ENCODE data around the gene REXO1. TPM values are rescaled to one million over a fixed set of nuclear protein-coding genes. Genes with fewer than 3 reads are reported as not detected.

The REXO1 gene
- total and polyA plus RNA-seq, 9 donors: 4.8 to 46.7 (median 25.8) TPM

- intact Hi-C loops (cut with DNase I): no loop called here
- H3K4me3 ChIP-seq: no peak overlapping the region
- H3K36me3 ChIP-seq: no peaks in the 10 kb centered on the region
- DNase-seq: peak in 4 of 5 donors; percentile 66 to 84 (median 71)
- H3K27ac ChIP-seq: peak overlapping the region in 1 of 2 donors; percentile 75
- WGBS, 3 donors: 1 to 23% (median 3%) methylated on average over 10 to 15 of the region's 15 CpGs
- no peaks in the 10 kb centered on the region for H3K27me3 ChIP-seq
- peaks cover 24% of the 10 kb centered on the region for H3K4me1 ChIP-seq (ENCODE audit: insufficient read depth)
- H3K9me3 ChIP-seq: no peaks in the 10 kb centered on the region
- TF ChIP-seq POLR2A (IDR thresholded peaks at IDR 0.05): no peak
- TF ChIP-seq CTCF (IDR thresholded peaks at IDR 0.05): no peak
- no peak for TF ChIP-seq EP300 (IDR thresholded peaks at IDR 0.05)
These were observed 14.7 kb downstream of the REXO1 start for GRCh38 chr19:1833540-1833939.

- no peak for TF ChIP-seq CTCF (IDR thresholded peaks at IDR 0.05)
- TF ChIP-seq EP300 (IDR thresholded peaks at IDR 0.05): no peak
- TF ChIP-seq POLR2A (IDR thresholded peaks at IDR 0.05): no peak
- H3K9me3 ChIP-seq: no peaks in the 10 kb centered on the region
- H3K36me3 ChIP-seq: no peaks in the 10 kb centered on the region
- no peak overlapping the region for H3K4me3 ChIP-seq
- H3K27ac ChIP-seq: no peak overlapping the region
- peaks cover 20% of the 10 kb centered on the region for H3K4me1 ChIP-seq (ENCODE audit: insufficient read depth)
- intact Hi-C loops (cut with DNase I): no loop called here
- no peak for DNase-seq
- H3K27me3 ChIP-seq: no peaks in the 10 kb centered on the region
- WGBS, 3 donors: 91 to 94% (median 91%) methylated on average over 26 of the region's 26 CpGs
These were observed 16.1 kb downstream of the REXO1 start for GRCh38 chr19:1832046-1832663.

GRCh38 chr19:1830978-1831377, 17.3 kb downstream of the REXO1 start:
- Histone ChIP-seq H3K4me3 (no peak overlapping the region), H3K9me3 (no peaks in the 10 kb centered on the region), H3K36me3 (no peaks in the 10 kb centered on the region), H3K27ac (no peak overlapping the region), H3K27me3 (no peaks in the 10 kb centered on the region), H3K4me1 (ENCODE audit: insufficient read depth) (peaks cover 23% of the 10 kb centered on the region)
- 87 to 92% (median 90%) methylated on average over 11 of the region's 11 CpGs for WGBS, 3 donors
- intact Hi-C loops (cut with DNase I): no loop called here
- no peak for TF ChIP-seq EP300 (IDR thresholded peaks at IDR 0.05)
- no peak for DNase-seq

- TF ChIP-seq POLR2A (IDR thresholded peaks at IDR 0.05) (no peak), CTCF (IDR thresholded peaks at IDR 0.05) (no peak), EP300 (IDR thresholded peaks at IDR 0.05) (no peak)
- no peak for DNase-seq
- intact Hi-C loops (cut with DNase I): no loop called here
- Histone ChIP-seq H3K4me3 (no peak overlapping the region), H3K36me3 (no peaks in the 10 kb centered on the region), H3K27me3 (no peaks in the 10 kb centered on the region), H3K27ac (no peak overlapping the region), H3K4me1 (ENCODE audit: insufficient read depth) (peaks cover 26% of the 10 kb centered on the region), H3K9me3 (no peaks in the 10 kb centered on the region)
- WGBS, 3 donors: 89 to 93% (median 92%) methylated on average over 15 of the region's 15 CpGs
These were observed 17.7 kb downstream of the REXO1 start for GRCh38 chr19:1830568-1830967.

- H3K27ac ChIP-seq: no peak overlapping the region
- no peaks in the 10 kb centered on the region for H3K9me3 ChIP-seq
- H3K27me3 ChIP-seq: no peaks in the 10 kb centered on the region
- no peak for DNase-seq
- intact Hi-C loops (cut with DNase I): loop anchor here in 2 of 4 donors (10.0 kb wide), 2 partner anchors 155 to 285 kb away; no protein-coding TSS in a partner anchor
- no peak overlapping the region for H3K4me3 ChIP-seq
- H3K4me1 ChIP-seq (ENCODE audit: insufficient read depth): peaks cover 26% of the 10 kb centered on the region
- TF ChIP-seq CTCF (IDR thresholded peaks at IDR 0.05) (no peak), EP300 (IDR thresholded peaks at IDR 0.05) (no peak), POLR2A (IDR thresholded peaks at IDR 0.05) (no peak)
- H3K36me3 ChIP-seq: no peaks in the 10 kb centered on the region
- 86 to 89% (median 88%) methylated on average over 11 of the region's 11 CpGs for WGBS, 3 donors
These were observed 18.3 kb downstream of the REXO1 start for GRCh38 chr19:1829958-1830357.
